Effector CD4-positive, alpha-beta T cell (primary cell): ENCODE results near the gene STIM1.
"Not testable (repeated sequence)": the region's sequence is repeated elsewhere in the genome, so short reads cannot be mapped to it uniquely, and the experiment has no call there.

Source experiments
- DNase-seq: peaks from one replicate; pipeline ENCODE4 v3.0.0-alpha.2; 2020

Gene STIM1

GRCh38 chr11:4035985-4036384 lies 180.5 kb downstream of the STIM1 start:
- DNase-seq: no peak

GRCh38 chr11:4039011-4039410 lies 183.5 kb downstream of the STIM1 start:
- DNase-seq: no peak

- DNase-seq: no peak
Observed at GRCh38 chr11:4040461-4040860, 185.0 kb downstream of the STIM1 start.

GRCh38 chr11:4041731-4042391 lies 186.4 kb downstream of the STIM1 start:
- DNase-seq: no peak

- no peak for DNase-seq
Observed at GRCh38 chr11:4044976-4045646, 189.6 kb downstream of the STIM1 start.

- DNase-seq: no peak
Observed at GRCh38 chr11:4048340-4048739, 192.9 kb downstream of the STIM1 start.

- no peak for DNase-seq
Observed at GRCh38 chr11:4049006-4049405, 193.5 kb downstream of the STIM1 start.

- DNase-seq: no peak
Observed at GRCh38 chr11:4050138-4050537, 194.7 kb downstream of the STIM1 start.

- DNase-seq: not testable (repeated sequence)
Observed at GRCh38 chr11:4053200-4053599, 197.7 kb downstream of the STIM1 start.

- DNase-seq: no peak
Observed at GRCh38 chr11:4054643-4055042, 199.2 kb downstream of the STIM1 start.

GRCh38 chr11:4059424-4059823 lies 204.0 kb downstream of the STIM1 start:
- no peak for DNase-seq

GRCh38 chr11:4060182-4060923 lies 204.9 kb downstream of the STIM1 start:
- DNase-seq: no peak

GRCh38 chr11:4061700-4062099 lies 206.2 kb downstream of the STIM1 start:
- no peak for DNase-seq

GRCh38 chr11:4063348-4063747 lies 207.9 kb downstream of the STIM1 start:
- DNase-seq: no peak

GRCh38 chr11:4064278-4064955 lies 209.0 kb downstream of the STIM1 start:
- DNase-seq: no peak

- no peak for DNase-seq
Observed at GRCh38 chr11:4065086-4065485, 209.6 kb downstream of the STIM1 start.

GRCh38 chr11:4065601-4066377 lies 210.3 kb downstream of the STIM1 start:
- DNase-seq: no peak

- no peak for DNase-seq
Observed at GRCh38 chr11:4066910-4067309, 211.4 kb downstream of the STIM1 start.

- DNase-seq: no peak
Observed at GRCh38 chr11:4068962-4069361, 213.5 kb downstream of the STIM1 start.

GRCh38 chr11:4071325-4071724 lies 215.9 kb downstream of the STIM1 start:
- no peak for DNase-seq

GRCh38 chr11:4071914-4072313 lies 216.4 kb downstream of the STIM1 start:
- DNase-seq: no peak

- DNase-seq: peak; percentile 51
Observed at GRCh38 chr11:4072668-4073285, 217.3 kb downstream of the STIM1 start.
